Body of pancreas (tissue), 4 donors: Measurements from ENCODE around the gene CLPX. TPM values are rescaled to one million over a fixed set of nuclear protein-coding genes. Genes with fewer than 3 reads are reported as not detected.

ENCODE experiments used
- ATAC-seq: fragments of 150-250 bp; one replicate; pipeline ENCODE4 v1.9.1; 2016
- DNase-seq, 4 donors: peaks; one replicate each; pipeline ENCODE4 v3.0.0-alpha.2; 2019
- H3K27ac ChIP-seq, 4 donors: fragments of 200-600 bp; sonication (generic); 1 replicate in 3 of 4; 2 replicates in 1 of 4; pipeline versions ENCODE4 v1.5.1 to v1.6.1; 2016 to 2019; ENCODE audit warnings: mild to moderate bottlenecking in 1 of 4, mixed read lengths in 1 of 4, moderate library complexity in 1 of 4
- H3K27me3 ChIP-seq, 2 donors: fragments of 200-600 bp; sonication (generic); one replicate each; pipeline ENCODE4 v1.6.0; 2016; ENCODE audit warnings: mild to moderate bottlenecking in 1 of 2
- H3K36me3 ChIP-seq, 2 donors: fragments of 200-600 bp; sonication (generic); replicated peaks in 1 of 2; 2 replicates each; pipeline ENCODE4 v1.5.1; 2016; ENCODE audit warnings: low read depth in 2 of 2; ENCODE audit not compliant: insufficient read depth in 1 of 2
- H3K4me1 ChIP-seq: fragments of 200-600 bp; sonication (generic); one replicate; pipeline ENCODE4 v1.6.0; 2016
- H3K4me3 ChIP-seq, 2 donors: fragments of 200-600 bp; sonication (generic); 1 replicate in 1 of 2; 2 replicates in 1 of 2; pipeline ENCODE4 v1.5.1; 2016 to 2019
- H3K9me3 ChIP-seq, 3 donors: fragments of 200-600 bp; sonication (generic); 1 replicate in 2 of 3; 2 replicates in 1 of 3; pipeline ENCODE4 v1.5.1; 2016
- CTCF ChIP-seq, 7 experiments: fragments of 450-650 bp in 4 of 7; fragments of 200-600 bp in 3 of 7; sonication (generic) in 3 of 7; IDR thresholded peaks; one replicate each; pipeline ENCODE4 v1.5.1; 2016 to 2019; ENCODE audit warnings: antibody characterized with exemption in 7 of 7
- POLR2A ChIP-seq, 3 donors: fragments of 450-650 bp; IDR thresholded peaks; one replicate each; pipeline ENCODE4 v1.6.1; 2016; ENCODE audit warnings: antibody characterized with exemption in 3 of 3, mild to moderate bottlenecking in 2 of 3
- WGBS, 2 donors: methylation state at CpG; one replicate each; pipeline ENCODE4 v1.1.5; 2017; 5-methylcytosine and 5-hydroxymethylcytosine counted together
- intact Hi-C: fragments of 100-400 bp; cut with DNase I; formaldehyde crosslinking; loops from one replicate; pipeline ENCODE4 v1.15.1; 2023
- total RNA-seq, 2 donors: library from RNA; depleted of rRNA; stranded (reverse); fragments of >200 nt; gene quantifications; one replicate each; pipeline ENCODE4 v1.1.0, GENCODE V29; 2016

CLPX gene
- total RNA-seq, 2 donors from 2014 or later, result 16.2 to 19.2 TPM

- H3K4me3 ChIP-seq, result no peak overlapping the region
- 91 to 97% methylated on average over 1 to 3 of the region's 3 CpGs for WGBS, 2 donors
- DNase-seq (no peak), ATAC-seq (no peak)
- H3K36me3 ChIP-seq, result no peaks in the 10 kb centered on the region
- H3K9me3 ChIP-seq, result no peaks in the 10 kb centered on the region
- H3K4me1 ChIP-seq, result no peaks in the 10 kb centered on the region
- intact Hi-C loops, result no loop called here
- TF ChIP-seq POLR2A (IDR thresholded peaks at IDR 0.05), result no peak
- no peak for TF ChIP-seq CTCF (IDR thresholded peaks at IDR 0.05)
- H3K27me3 ChIP-seq, result no peaks in the 10 kb centered on the region
- no peak overlapping the region for H3K27ac ChIP-seq
Measured at GRCh38 chr15:65226221-65226620, 41.1 kb upstream of the CLPX start.

GRCh38 chr15:65223996-65224395 is 38.9 kb upstream of the CLPX start:
- 69 to 88% methylated on average over 6 of the region's 6 CpGs for WGBS, 2 donors
- no peak for DNase-seq
- Histone ChIP-seq H3K4me3 (no peak overlapping the region), H3K27ac (no peak overlapping the region), H3K9me3 (no peaks in the 10 kb centered on the region), H3K27me3 (no peaks in the 10 kb centered on the region), H3K36me3 (no peaks in the 10 kb centered on the region), H3K4me1 (no peaks in the 10 kb centered on the region)
- no peak for ATAC-seq
- intact Hi-C loops, result no loop called here
- TF ChIP-seq CTCF (IDR thresholded peaks at IDR 0.05) (no peak), POLR2A (IDR thresholded peaks at IDR 0.05) (no peak)

GRCh38 chr15:65222891-65223290 is 37.7 kb upstream of the CLPX start:
- WGBS, 2 donors, result 78 to 85% methylated on average over 4 of the region's 4 CpGs
- no peak overlapping the region for H3K27ac ChIP-seq
- no peak for DNase-seq
- H3K27me3 ChIP-seq, result no peaks in the 10 kb centered on the region
- H3K36me3 ChIP-seq, result no peaks in the 10 kb centered on the region
- H3K9me3 ChIP-seq, result no peaks in the 10 kb centered on the region
- H3K4me1 ChIP-seq, result no peaks in the 10 kb centered on the region
- no peak for ATAC-seq
- no peak for TF ChIP-seq CTCF (IDR thresholded peaks at IDR 0.05)
- TF ChIP-seq POLR2A (IDR thresholded peaks at IDR 0.05), result no peak
- intact Hi-C loops, result no loop called here
- no peak overlapping the region for H3K4me3 ChIP-seq

GRCh38 chr15:65221697-65222096 is 36.6 kb upstream of the CLPX start:
- ATAC-seq (no peak), DNase-seq (no peak)
- H3K4me1 ChIP-seq, result no peaks in the 10 kb centered on the region
- WGBS, 2 donors, result 79 to 84% methylated on average over 2 of the region's 2 CpGs
- no peak for TF ChIP-seq CTCF (IDR thresholded peaks at IDR 0.05)
- TF ChIP-seq POLR2A (IDR thresholded peaks at IDR 0.05), result no peak
- intact Hi-C loops, result no loop called here
- H3K27me3 ChIP-seq, result no peaks in the 10 kb centered on the region
- no peaks in the 10 kb centered on the region for H3K36me3 ChIP-seq
- no peak overlapping the region for H3K27ac ChIP-seq
- no peaks in the 10 kb centered on the region for H3K9me3 ChIP-seq
- H3K4me3 ChIP-seq, result no peak overlapping the region

GRCh38 chr15:65219137-65219536 is 34.0 kb upstream of the CLPX start:
- DNase-seq (no peak), ATAC-seq (no peak)
- no peaks in the 10 kb centered on the region for H3K9me3 ChIP-seq
- no peak for TF ChIP-seq POLR2A (IDR thresholded peaks at IDR 0.05)
- TF ChIP-seq CTCF (IDR thresholded peaks at IDR 0.05), result no peak
- intact Hi-C loops, result no loop called here
- H3K4me1 ChIP-seq, result no peaks in the 10 kb centered on the region
- no peaks in the 10 kb centered on the region for H3K27me3 ChIP-seq
- H3K27ac ChIP-seq, result no peak overlapping the region
- 75 to 80% methylated on average over 3 of the region's 3 CpGs for WGBS, 2 donors
- no peaks in the 10 kb centered on the region for H3K36me3 ChIP-seq
- no peak overlapping the region for H3K4me3 ChIP-seq
